HG03460 (cell line): ENCODE results near the gene NOXO1.
A peak's percentile ranks its signal among the peaks of the same experiment; 100 is the strongest.

Source experiments
- ATAC-seq: cut with Tn5 transposase; IDR thresholded peaks from one replicate; pipeline ENCODE4 v1.9.1; 2021; ENCODE audit not compliant: unreplicated experiment

The NOXO1 gene

GRCh38 chr16:1980030-1980769, 1.1 kb downstream of the NOXO1 start:
- no peak for ATAC-seq

GRCh38 chr16:1979271-1980029, 1.8 kb downstream of the NOXO1 start:
- ATAC-seq = no peak

GRCh38 chr16:1978476-1979120, 2.7 kb downstream of the NOXO1 start:
- ATAC-seq = no peak

- no peak for ATAC-seq
Observed at GRCh38 chr16:1977875-1978268, 3.4 kb downstream of the NOXO1 start.

- no peak for ATAC-seq
Observed at GRCh38 chr16:1976951-1977874, 4.1 kb downstream of the NOXO1 start.

- no peak for ATAC-seq
Observed at GRCh38 chr16:1976216-1976520, 5.1 kb downstream of the NOXO1 start.

GRCh38 chr16:1975432-1976215, 5.6 kb downstream of the NOXO1 start:
- ATAC-seq = no peak

- ATAC-seq = no peak
Observed at GRCh38 chr16:1974157-1975070, 6.9 kb downstream of the NOXO1 start.

- no peak for ATAC-seq
Observed at GRCh38 chr16:1973461-1974156, 7.7 kb downstream of the NOXO1 start.

- ATAC-seq = no peak
Observed at GRCh38 chr16:1972490-1972877, 8.8 kb downstream of the NOXO1 start.

- peak; percentile 76 for ATAC-seq
Observed at GRCh38 chr16:1971796-1972489, 9.3 kb downstream of the NOXO1 start, which contains the start of gene TBL3. TSS of gene TBL3 (plus strand) at chr16:1972053. CDS start at chr16:1972165, 112 bp downstream.

- ATAC-seq = no peak
Observed at GRCh38 chr16:1968146-1968953, 12.9 kb downstream of the NOXO1 start.

- no peak for ATAC-seq
Observed at GRCh38 chr16:1966460-1966859, 14.8 kb downstream of the NOXO1 start, which contains the start of gene RNF151. TSS of gene RNF151 (plus strand) at chr16:1966856. CDS start at chr16:1966882, 26 bp downstream.

- ATAC-seq = no peak
Observed at GRCh38 chr16:1965396-1966001, 15.8 kb downstream of the NOXO1 start.

- ATAC-seq = peak; percentile 65
Observed at GRCh38 chr16:1964506-1965395, 16.5 kb downstream of the NOXO1 start, which contains the start of gene RPS2. TSS of gene RPS2 (minus strand) at chr16:1964826. CDS start at chr16:1964625, 201 bp downstream.
